NOMO-1 (cell line): ENCODE measurements around the gene C18orf54.
A peak's percentile ranks its signal among the peaks of the same experiment; 100 is the strongest.
"Not testable (repeated sequence)": the region's sequence is repeated elsewhere in the genome, so short reads cannot be mapped to it uniquely, and the experiment has no call there.

Experiments used
- DNase-seq, 2 experiments: peaks; one replicate each; lab custom pipeline; 2025; ENCODE audit not compliant: unreplicated experiment in 2 of 2; lab: John Stamatoyannopoulos, UW

The C18orf54 gene

GRCh38 chr18:54357660-54358494 is at the start of gene C18orf54, which contains the start of gene STARD6:
C18orf54 (plus strand) TSS chr18:54357906; CDS start chr18:54360573, 2,667 bp downstream.
STARD6 (minus strand) TSS chr18:54357858; CDS start chr18:54354573, 3,285 bp downstream.
- peak; percentile 88 to 94 for DNase-seq

- not testable (repeated sequence) for DNase-seq
Observed at GRCh38 chr18:54309564-54309963, 48.1 kb upstream of the C18orf54 start.

- no peak for DNase-seq
Observed at GRCh38 chr18:54316071-54316820, 41.5 kb upstream of the C18orf54 start.

DNA sequence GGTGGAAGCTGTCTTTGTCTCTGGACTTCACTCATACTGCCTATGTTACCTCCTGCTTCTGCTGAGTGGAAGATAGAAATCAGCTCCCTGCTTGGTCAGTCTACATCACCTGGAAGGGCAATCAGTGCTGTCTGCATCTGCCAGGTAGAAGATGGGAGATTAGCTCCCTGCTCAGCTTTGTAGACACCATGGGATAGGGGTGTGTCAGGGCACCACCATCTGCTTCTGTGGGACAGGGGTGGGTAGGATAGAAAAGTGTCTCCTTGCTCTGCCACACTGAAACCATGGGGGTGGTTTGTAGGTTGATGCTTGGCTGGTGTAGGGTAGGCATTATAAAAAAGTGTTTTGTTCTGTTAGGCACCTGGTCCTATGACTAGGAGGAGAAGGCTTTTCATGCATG is 34.1 kb upstream of the C18orf54 start:
- no peak for DNase-seq

GRCh38 chr18:54323970-54324369 is 33.7 kb upstream of the C18orf54 start:
- no peak for DNase-seq

DNA sequence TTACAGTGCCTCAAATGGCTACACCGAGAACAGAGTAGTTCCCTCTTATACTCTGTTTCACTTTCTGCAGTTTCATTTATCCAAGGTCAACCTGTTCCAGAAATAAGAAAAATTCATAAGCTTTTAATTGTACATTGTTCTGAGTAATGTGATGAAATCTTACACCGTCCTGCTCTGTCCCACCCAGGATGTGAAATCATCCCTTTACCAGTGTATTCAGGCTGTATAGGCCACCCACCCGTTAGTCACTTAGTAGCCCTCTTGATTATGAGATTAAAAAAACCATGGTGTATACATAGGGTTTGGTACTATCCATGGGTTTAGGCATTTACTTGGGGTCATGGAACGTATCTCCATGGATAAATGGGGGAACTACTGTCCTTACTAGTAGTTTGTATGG is 29.9 kb upstream of the C18orf54 start:
- DNase-seq, result no peak

GRCh38 chr18:54329787-54330186 is 27.9 kb upstream of the C18orf54 start:
- DNase-seq, result no peak

DNA sequence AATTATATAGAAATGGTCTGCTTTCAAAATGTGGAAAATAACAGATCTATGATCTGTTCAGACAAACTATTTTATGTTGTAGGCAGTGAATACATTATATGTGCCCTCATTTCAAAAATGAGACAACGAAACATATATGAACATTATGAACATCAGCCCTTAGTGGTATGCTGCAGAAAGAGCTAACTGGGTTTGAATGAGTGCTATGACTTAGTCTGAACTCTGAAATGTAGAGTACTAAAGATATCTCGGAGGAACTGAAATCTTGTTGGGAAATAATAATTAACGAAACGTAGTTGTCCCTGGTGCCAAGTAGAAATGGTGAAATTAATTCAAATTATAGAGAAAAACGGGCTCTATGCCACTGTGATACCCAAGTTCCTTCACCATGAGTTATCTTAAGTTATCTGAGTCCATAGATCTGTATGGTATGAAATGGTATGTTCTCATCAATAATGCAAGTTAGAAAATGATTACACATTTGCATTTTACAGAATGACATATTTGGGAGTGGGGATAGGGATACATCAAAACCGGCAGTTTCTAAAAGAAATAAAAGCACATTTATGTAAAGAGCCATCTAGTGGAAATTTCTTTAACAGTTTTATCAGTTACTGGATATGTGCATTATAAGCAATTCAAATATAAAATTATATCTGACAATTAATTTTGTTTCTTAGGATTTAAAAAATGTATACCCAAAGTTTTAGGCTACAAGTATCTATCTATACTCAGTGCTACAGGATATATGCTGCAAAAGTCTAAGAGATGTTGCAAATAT is 26.7 kb upstream of the C18orf54 start:
- DNase-seq, result peak in 1 of 2 experiments; percentile 5

DNA sequence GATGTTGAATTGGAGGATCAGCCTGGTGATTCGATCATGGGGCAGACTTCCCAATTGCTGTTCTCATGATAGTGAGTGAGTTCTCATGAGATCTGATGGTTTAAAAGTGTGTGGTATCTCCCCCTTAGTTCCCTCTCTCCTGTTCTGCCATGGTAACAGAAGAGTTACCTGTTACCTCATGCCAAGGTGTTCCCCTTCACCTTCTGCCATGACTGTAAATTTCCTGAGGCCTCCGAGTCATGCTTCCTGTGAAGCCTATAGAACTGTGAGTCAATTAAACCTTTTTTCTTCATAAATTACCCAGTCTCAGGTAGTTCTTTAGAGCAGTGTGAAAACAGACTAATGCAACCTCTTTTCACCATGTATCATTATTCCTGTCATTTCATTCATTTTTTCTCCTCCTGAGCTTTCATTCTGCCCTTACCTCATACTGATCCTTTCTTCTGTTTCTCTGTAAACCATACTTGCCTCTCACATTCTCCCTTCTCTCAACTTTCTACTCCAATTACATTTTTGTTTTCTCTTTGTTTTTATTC is 22.0 kb upstream of the C18orf54 start:
- no peak for DNase-seq

DNA sequence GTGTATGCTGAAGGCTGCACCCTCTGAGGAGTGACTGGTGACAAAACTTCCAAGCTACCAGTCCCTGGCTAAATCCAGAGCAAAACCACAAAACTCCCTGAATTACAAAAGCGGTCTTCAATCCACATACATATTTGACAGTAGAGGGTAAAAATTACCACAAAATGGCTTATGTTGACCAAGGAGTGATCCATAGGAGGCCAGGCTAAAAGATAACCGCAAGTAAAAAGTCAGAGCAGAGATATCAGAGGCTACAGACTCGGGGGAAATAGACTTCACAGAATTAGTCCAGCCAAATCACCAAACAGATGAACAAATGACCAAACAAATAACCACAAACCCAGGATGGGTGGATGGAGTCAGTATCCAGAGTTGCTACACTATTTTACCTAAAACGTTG is 19.5 kb upstream of the C18orf54 start:
- no peak for DNase-seq

DNA sequence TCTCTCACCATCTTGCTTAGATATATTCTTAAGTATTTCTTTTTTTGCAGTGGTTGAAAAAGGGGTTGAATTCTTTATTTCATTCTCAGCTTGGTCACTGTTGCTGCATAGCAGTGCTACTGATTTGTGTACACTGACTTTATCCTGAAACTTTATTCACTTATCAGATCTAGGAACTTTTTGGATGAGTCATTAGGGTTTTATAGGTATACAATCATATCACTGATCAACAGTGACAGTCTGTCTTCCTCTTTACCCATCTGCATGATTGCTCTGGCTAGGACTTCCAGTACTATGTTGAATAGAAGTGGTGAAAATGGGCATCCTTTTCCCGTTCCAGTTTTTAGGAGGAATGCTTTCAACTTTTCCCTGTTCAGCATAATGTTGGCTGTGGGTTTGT is 6.5 kb upstream of the C18orf54 start:
- DNase-seq, result no peak

DNA sequence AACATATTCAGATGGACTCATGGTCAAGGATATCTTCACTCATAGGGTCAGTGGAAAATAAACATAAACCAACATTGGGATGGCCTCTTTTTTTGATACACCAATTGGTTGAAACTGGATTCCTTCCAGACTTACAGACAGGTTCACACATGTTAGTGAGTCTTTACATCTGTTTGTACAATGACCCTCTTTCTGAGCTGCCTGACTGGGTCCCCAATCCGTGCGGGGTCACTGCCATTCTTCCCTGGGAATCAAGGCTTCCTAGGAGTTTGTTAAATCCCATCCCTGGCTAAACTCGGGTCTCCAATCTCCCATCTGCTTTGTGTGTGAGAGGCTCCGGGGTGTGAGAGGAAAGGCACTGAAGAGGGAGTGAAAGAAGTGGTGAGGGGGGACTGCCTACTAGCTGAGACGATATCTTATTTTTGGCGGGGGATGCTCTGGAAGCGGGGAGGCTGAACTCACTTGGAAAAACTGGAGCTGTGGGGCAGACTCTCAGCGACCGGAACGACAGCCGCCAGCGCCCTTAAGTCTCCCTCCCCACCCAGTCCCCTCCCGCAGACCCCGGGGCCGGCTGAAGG is 535 bp upstream of the C18orf54 start:
- DNase-seq, result peak in 1 of 2 experiments; percentile 25

DNA sequence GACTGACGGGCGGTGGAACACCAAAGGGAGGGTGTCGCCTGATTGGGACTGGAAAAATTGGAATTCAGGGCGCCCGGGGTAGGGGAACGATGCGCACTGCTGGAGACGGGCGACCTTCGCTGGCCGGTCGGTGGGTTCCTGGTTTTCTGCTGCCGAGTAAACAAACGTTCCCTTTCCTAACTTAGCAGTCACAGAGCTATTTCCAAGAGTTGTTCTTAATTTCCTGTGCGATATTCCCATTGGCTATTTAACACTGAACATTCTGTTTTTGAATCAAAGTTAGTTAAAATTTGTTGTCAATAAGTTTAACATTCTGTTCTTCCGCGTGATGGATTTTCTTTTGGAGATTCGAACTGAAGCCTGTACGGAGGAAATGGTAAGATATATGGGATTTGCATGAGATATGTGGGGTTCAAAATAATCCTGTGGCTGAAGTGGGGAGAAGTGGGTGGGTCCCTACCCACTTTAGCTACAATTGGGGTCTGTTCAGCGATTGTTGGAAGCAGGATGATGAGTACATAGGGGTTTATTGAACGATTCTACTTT is 862 bp downstream of the C18orf54 start:
- peak; percentile 11 to 38 for DNase-seq

- no peak for DNase-seq
Observed at GRCh38 chr18:54359233-54359632, 1.5 kb downstream of the C18orf54 start.

DNA sequence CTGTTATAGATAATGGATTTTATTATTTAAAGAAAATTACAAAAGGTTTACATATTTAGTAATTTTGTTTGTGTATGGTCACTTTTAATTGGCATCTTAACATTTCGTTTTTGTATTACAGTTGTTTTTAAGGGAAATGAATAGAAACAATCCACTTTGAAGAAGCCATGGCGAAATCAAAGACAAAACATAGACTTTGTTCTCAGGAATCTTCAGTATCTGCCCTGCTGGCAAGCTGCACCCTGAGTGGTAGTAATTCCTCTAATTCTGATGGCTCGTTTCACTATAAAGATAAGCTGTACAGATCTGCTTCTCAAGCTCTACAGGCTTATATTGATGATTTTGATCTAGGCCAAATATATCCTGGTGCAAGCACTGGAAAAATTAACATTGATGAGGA is 2.7 kb downstream of the C18orf54 start:
- DNase-seq, result no peak

- no peak for DNase-seq
Observed at GRCh38 chr18:54378057-54378456, 20.4 kb downstream of the C18orf54 start.

- DNase-seq, result no peak
Observed at GRCh38 chr18:54381640-54382039, 23.9 kb downstream of the C18orf54 start.

DNA sequence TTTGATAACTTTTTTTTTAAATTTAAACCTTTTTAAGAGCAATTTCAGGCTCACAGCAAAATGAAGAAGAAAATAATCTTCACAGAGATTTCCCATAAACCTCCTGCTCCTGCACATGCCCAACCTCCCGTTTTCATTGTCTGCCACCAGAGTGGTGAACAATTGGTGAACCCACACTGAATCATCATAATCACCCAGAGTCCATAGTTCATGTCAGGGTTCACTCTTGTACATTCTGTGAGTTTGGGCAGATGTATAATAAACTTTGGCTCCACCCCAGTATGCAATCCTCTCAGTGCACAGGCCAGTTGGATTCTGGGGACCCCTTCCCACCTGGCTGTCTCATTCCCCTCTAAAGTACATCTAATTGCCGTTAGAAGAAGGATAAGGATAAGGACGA is 24.4 kb downstream of the C18orf54 start:
- no peak for DNase-seq

DNA sequence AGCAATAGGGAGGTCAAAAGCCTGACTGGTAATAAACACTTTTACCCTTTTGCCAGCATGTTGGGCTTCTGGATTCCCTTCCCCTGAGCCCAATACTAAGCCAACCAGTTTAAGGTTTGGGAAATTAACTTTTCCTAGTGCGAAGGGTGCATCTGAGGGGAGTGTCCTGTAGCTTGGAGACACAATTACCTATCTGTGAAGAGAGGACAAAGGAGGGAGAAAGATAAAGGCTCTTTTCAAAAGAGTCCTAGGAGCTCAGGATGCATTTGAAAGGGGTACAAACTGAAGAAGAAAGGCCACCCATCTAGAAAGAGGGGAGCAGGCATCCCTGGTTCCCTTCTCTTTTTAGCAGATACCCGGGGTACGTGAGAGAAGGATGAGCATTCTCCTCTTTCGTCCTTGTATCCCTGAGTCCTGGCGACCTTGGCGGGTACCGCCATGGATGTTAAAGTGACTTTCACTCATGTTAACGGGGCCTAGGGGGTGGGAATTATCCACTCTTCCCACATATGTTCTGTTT is 25.1 kb downstream of the C18orf54 start:
- no peak for DNase-seq

DNA sequence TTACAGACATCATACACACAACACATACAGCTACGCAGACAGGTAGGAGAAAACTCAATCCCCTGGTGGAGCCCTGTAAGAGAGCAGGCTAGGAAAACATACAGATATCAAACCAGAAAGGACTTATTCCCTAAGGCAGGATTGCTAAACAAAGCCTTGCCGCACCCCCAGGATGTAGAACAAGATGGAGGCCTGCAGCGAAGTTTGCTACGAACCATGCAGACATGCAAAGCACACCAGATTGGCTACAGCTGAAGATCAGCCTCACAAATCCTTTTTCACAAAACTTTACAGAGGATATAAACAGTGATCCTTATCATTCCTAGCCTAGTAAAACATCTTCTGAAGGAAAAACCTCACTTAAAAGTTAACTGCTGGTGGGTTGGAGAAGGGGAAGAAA is 28.3 kb downstream of the C18orf54 start:
- no peak for DNase-seq
